Stromal cell of bone marrow (primary cell): ENCODE data around the gene EEFSEC.

Experiments used
- DNase-seq: peaks from one replicate; pipeline ENCODE4 v3.0.0-alpha.2; 2012; ENCODE audit warnings: low read depth

Gene EEFSEC

GRCh38 chr3:128336337-128337156 is 183.3 kb downstream of the EEFSEC start:
- no peak for DNase-seq

GRCh38 chr3:128337305-128337704 is 184.0 kb downstream of the EEFSEC start:
- no peak for DNase-seq

- no peak for DNase-seq
Measured at GRCh38 chr3:128338536-128339330, 185.5 kb downstream of the EEFSEC start.

GRCh38 chr3:128339491-128340012 is 186.3 kb downstream of the EEFSEC start:
- no peak for DNase-seq

- DNase-seq: no peak
Measured at GRCh38 chr3:128340198-128340903, 187.1 kb downstream of the EEFSEC start.

GRCh38 chr3:128340904-128341555 is 187.7 kb downstream of the EEFSEC start:
- no peak for DNase-seq

GRCh38 chr3:128341659-128342395 is 188.5 kb downstream of the EEFSEC start:
- no peak for DNase-seq

GRCh38 chr3:128342701-128343180 is 189.5 kb downstream of the EEFSEC start:
- DNase-seq: no peak

- no peak for DNase-seq
Measured at GRCh38 chr3:128343287-128344051, 190.2 kb downstream of the EEFSEC start.

GRCh38 chr3:128344052-128344735 is 190.9 kb downstream of the EEFSEC start:
- no peak for DNase-seq

- DNase-seq: no peak
Measured at GRCh38 chr3:128345196-128345595, 191.9 kb downstream of the EEFSEC start.

GRCh38 chr3:128346562-128346961 is 193.3 kb downstream of the EEFSEC start:
- DNase-seq: no peak

GRCh38 chr3:128347282-128347681 is 194.0 kb downstream of the EEFSEC start:
- no peak for DNase-seq

GRCh38 chr3:128348075-128348474 is 194.8 kb downstream of the EEFSEC start:
- no peak for DNase-seq

GRCh38 chr3:128348805-128349531 is 195.7 kb downstream of the EEFSEC start:
- no peak for DNase-seq

GRCh38 chr3:128349963-128350599 is 196.8 kb downstream of the EEFSEC start:
- DNase-seq: no peak

- no peak for DNase-seq
Measured at GRCh38 chr3:128351546-128351945, 198.3 kb downstream of the EEFSEC start.

- DNase-seq: no peak
Measured at GRCh38 chr3:128352326-128352725, 199.0 kb downstream of the EEFSEC start.
